Measurements from ENCODE around the gene CALB2.

CALB2 gene

GRCh38 chr16:71389330-71389729 is 30.8 kb downstream of the CALB2 start:
- no peak for DNase-seq

- DNase-seq: no peak
These were observed 38.1 kb downstream of the CALB2 start for GRCh38 chr16:71396594-71396993.

GRCh38 chr16:71399801-71400563 is 41.5 kb downstream of the CALB2 start:
- no peak for DNase-seq

GRCh38 chr16:71402007-71402406 is 43.5 kb downstream of the CALB2 start:
- no peak for DNase-seq

- no peak for DNase-seq
These were observed 44.2 kb downstream of the CALB2 start for GRCh38 chr16:71402674-71403073.

GRCh38 chr16:71404364-71404763 is 45.8 kb downstream of the CALB2 start:
- no peak for DNase-seq

GRCh38 chr16:71406316-71406715 is 47.8 kb downstream of the CALB2 start:
- no peak for DNase-seq

GRCh38 chr16:71406724-71407123 is 48.2 kb downstream of the CALB2 start:
- no peak for DNase-seq

- DNase-seq: no peak
These were observed 49.2 kb downstream of the CALB2 start for GRCh38 chr16:71407731-71408130.

- no peak for DNase-seq
These were observed 50.0 kb downstream of the CALB2 start for GRCh38 chr16:71408536-71408935.

- DNase-seq: no peak
These were observed 50.7 kb downstream of the CALB2 start for GRCh38 chr16:71409011-71409775.

- DNase-seq: no peak
These were observed 51.6 kb downstream of the CALB2 start for GRCh38 chr16:71410146-71410545.

- peak; percentile 53 for DNase-seq
These were observed 54.0 kb downstream of the CALB2 start for GRCh38 chr16:71412270-71413160.

GRCh38 chr16:71413341-71413740 is 54.8 kb downstream of the CALB2 start:
- no peak for DNase-seq

- no peak for DNase-seq
These were observed 55.5 kb downstream of the CALB2 start for GRCh38 chr16:71414038-71414437.

GRCh38 chr16:71421911-71422310 is 63.4 kb downstream of the CALB2 start:
- peak; percentile 15 for DNase-seq

GRCh38 chr16:71423016-71423415 is 64.5 kb downstream of the CALB2 start:
- DNase-seq: no peak

- no peak for DNase-seq
These were observed 65.3 kb downstream of the CALB2 start for GRCh38 chr16:71423865-71424264.

GRCh38 chr16:71424626-71425025 is 66.1 kb downstream of the CALB2 start:
- DNase-seq: no peak

GRCh38 chr16:71425746-71426068 is 67.2 kb downstream of the CALB2 start:
- DNase-seq: no peak

GRCh38 chr16:71426069-71426879 is 67.8 kb downstream of the CALB2 start:
- peak; percentile 12 for DNase-seq

GRCh38 chr16:71426880-71427615 is 68.5 kb downstream of the CALB2 start:
- DNase-seq: no peak
